Cerebellar cortex (tissue), 1 donor: ENCODE data around the gene FBXO28.

Experiments
- DNase-seq: peaks from one replicate; pipeline ENCODE4 v3.0.0-alpha.2; 2015; ENCODE audit warnings: low spot score

FBXO28 gene

GRCh38 chr1:224095867-224096266 lies 18.0 kb upstream of the FBXO28 start:
- DNase-seq, result peak; percentile 48

GRCh38 chr1:224096773-224097172 lies 17.1 kb upstream of the FBXO28 start:
- no peak for DNase-seq

GRCh38 chr1:224098007-224098406 lies 15.9 kb upstream of the FBXO28 start:
- DNase-seq, result no peak

- DNase-seq, result peak; percentile 63
Observed at GRCh38 chr1:224106568-224107281, 7.2 kb upstream of the FBXO28 start.

GRCh38 chr1:224107282-224107625 lies 6.7 kb upstream of the FBXO28 start:
- DNase-seq, result no peak

GRCh38 chr1:224108991-224109390 lies 4.9 kb upstream of the FBXO28 start:
- no peak for DNase-seq

GRCh38 chr1:224109981-224110380 lies 3.9 kb upstream of the FBXO28 start:
- no peak for DNase-seq

GRCh38 chr1:224113005-224113404 lies 906 bp upstream of the FBXO28 start:
- DNase-seq, result no peak

- no peak for DNase-seq
Observed at GRCh38 chr1:224113545-224113917, 380 bp upstream of the FBXO28 start.

GRCh38 chr1:224114787-224115175 lies 870 bp downstream of the FBXO28 start:
- peak; percentile 58 for DNase-seq

- DNase-seq, result peak; percentile 87
Observed at GRCh38 chr1:224116131-224116530, 2.2 kb downstream of the FBXO28 start.

GRCh38 chr1:224118688-224119087 lies 4.8 kb downstream of the FBXO28 start:
- DNase-seq, result no peak

- no peak for DNase-seq
Observed at GRCh38 chr1:224123136-224123535, 9.2 kb downstream of the FBXO28 start.

GRCh38 chr1:224124220-224124619 lies 10.3 kb downstream of the FBXO28 start:
- no peak for DNase-seq

GRCh38 chr1:224127925-224128819 lies 14.3 kb downstream of the FBXO28 start:
- DNase-seq, result no peak

- no peak for DNase-seq
Observed at GRCh38 chr1:224131253-224131652, 17.3 kb downstream of the FBXO28 start.

GRCh38 chr1:224132901-224133300 lies 19.0 kb downstream of the FBXO28 start:
- no peak for DNase-seq

GRCh38 chr1:224133741-224134299 lies 19.9 kb downstream of the FBXO28 start:
- DNase-seq, result no peak

- DNase-seq, result no peak
Observed at GRCh38 chr1:224137518-224137917, 23.6 kb downstream of the FBXO28 start.

- no peak for DNase-seq
Observed at GRCh38 chr1:224138198-224138597, 24.3 kb downstream of the FBXO28 start.

GRCh38 chr1:224141693-224142092 lies 27.8 kb downstream of the FBXO28 start:
- DNase-seq, result no peak

- no peak for DNase-seq
Observed at GRCh38 chr1:224149709-224150108, 35.8 kb downstream of the FBXO28 start.

GRCh38 chr1:224151117-224151516 lies 37.2 kb downstream of the FBXO28 start:
- DNase-seq, result no peak
